Ovary (tissue), 9 donors: ENCODE results near the gene TNFRSF13B. TPM values are rescaled to one million over a fixed set of nuclear protein-coding genes. Genes with fewer than 3 reads are reported as not detected.
"Not testable (repeated sequence)": the region's sequence is repeated elsewhere in the genome, so short reads cannot be mapped to it uniquely, and the experiment has no call there.

ENCODE experiments used
- DNase-seq, 5 donors: peaks; one replicate each; pipeline ENCODE4 v3.0.0-alpha.2; 2019 to 2020
- H3K27ac ChIP-seq, 2 donors: fragments of 200-600 bp; one replicate each; pipeline versions ENCODE4 v1.5.1 to v1.8.0; 2019 to 2022
- H3K27me3 ChIP-seq: fragments of 200-600 bp; one replicate; pipeline ENCODE4 v1.8.0; 2022
- H3K36me3 ChIP-seq: fragments of 200-600 bp; sonication (generic); one replicate; pipeline ENCODE4 v1.5.1; 2019
- H3K4me1 ChIP-seq: one replicate; pipeline ENCODE4 v1.8.1; 2013; ENCODE audit warnings: mild to moderate bottlenecking, moderate library complexity; ENCODE audit not compliant: insufficient read depth
- H3K4me3 ChIP-seq: fragments of 200-600 bp; sonication (generic); one replicate; pipeline ENCODE4 v1.5.1; 2017
- H3K9me3 ChIP-seq, 2 donors: fragments of 200-600 bp in 1 of 2; sonication (generic) in 1 of 2; one replicate each; pipeline versions ENCODE4 v1.5.1 to v1.8.1; 2013 to 2019; ENCODE audit warnings: mild to moderate bottlenecking in 1 of 2, moderate library complexity in 1 of 2
- CTCF ChIP-seq, 3 donors: fragments of 450-650 bp in 2 of 3; fragments of 200-600 bp in 1 of 3; IDR thresholded peaks; one replicate each; pipeline versions ENCODE4 v1.5.1 to v1.8.0; 2016 to 2022; ENCODE audit warnings: antibody characterized with exemption in 3 of 3, mild to moderate bottlenecking in 1 of 3
- EP300 ChIP-seq: sonication (generic); formaldehyde crosslinking; IDR thresholded peaks from one replicate; pipeline ENCODE4 v1.6.1; 2017; ENCODE audit warnings: antibody characterized with exemption
- POLR2A ChIP-seq: fragments of 450-650 bp; IDR thresholded peaks from one replicate; pipeline ENCODE4 v1.6.1; 2017; ENCODE audit warnings: antibody characterized with exemption, mild to moderate bottlenecking, moderate library complexity
- WGBS, 3 donors: extraction: QIAGEN DNeasy Blood & Tissue Kit in 1 of 3; methylation state at CpG; one replicate each; pipeline versions ENCODE4 v1.1.5 to v1.1.7; 2013 to 2017; 5-methylcytosine and 5-hydroxymethylcytosine counted together
- intact Hi-C, 4 donors: fragments of 100-400 bp; cut with DNase I; formaldehyde crosslinking; loops; one replicate each; pipeline versions ENCODE4 v1.11.0 to v1.15.1; 2022 to 2023
- polyA plus RNA-seq, 2 donors: library from polyadenylated mRNA; stranded (reverse); fragments of 200-250 nt in 1 of 2; fragments of 350-450 nt in 1 of 2; fragmentation: Illumina TruSeq in 1 of 2; extraction: RNeasy Lipid Tissue Mini Kit (QIAGEN cat#74804) in 1 of 2; gene quantifications; one replicate each; pipeline ENCODE4 v1.2.3, GENCODE V29; 2013 to 2014
- total RNA-seq, 7 donors: library from RNA; depleted of rRNA in 2 of 7; stranded (reverse); fragments of >200 nt in 2 of 7; fragmentation: NEBNext Ultra II Directional in 3 of 7; extraction: Animal tissue kit (Norgen Biotek cat#: 25700) in 3 of 7; gene quantifications; one replicate each; pipeline versions ENCODE4 v1.1.0 to v1.2.4, GENCODE V29; 2016 to 2023
- donor health status: DM: no; HTN: no; CAD: no; lungs with moderate emphysema.
- donor health status: DM: no; HTN: no; CAD: no.
- donor health status: Bipolar disorder and iron deficiency.
- donor health status: DM: yes; HTN: yes; CAD: no.
- donor health status: DM: no; HTN: no; CAD: no.
- donor health status: DM: yes; HTN: yes; CAD: no.

The TNFRSF13B gene
- total and polyA plus RNA-seq, 9 donors = 0.53 TPM; not detected in 8

- Histone ChIP-seq H3K27ac (no peak overlapping the region), H3K9me3 (no peaks in the 10 kb centered on the region), H3K36me3 (no peaks in the 10 kb centered on the region), H3K4me3 (no peak overlapping the region), H3K4me1 (no peaks in the 10 kb centered on the region), H3K27me3 (no peaks in the 10 kb centered on the region)
- intact Hi-C loops = no loop called here
- TF ChIP-seq POLR2A (no peak), CTCF (IDR thresholded peaks at IDR 0.05) (no peak), EP300 (no peak)
- 38 to 68% (median 44%) methylated on average over 4 of the region's 4 CpGs for WGBS, 3 donors
- DNase-seq = no peak
Measured at GRCh38 chr17:16922386-16923096, 49.4 kb downstream of the TNFRSF13B start.

DNA sequence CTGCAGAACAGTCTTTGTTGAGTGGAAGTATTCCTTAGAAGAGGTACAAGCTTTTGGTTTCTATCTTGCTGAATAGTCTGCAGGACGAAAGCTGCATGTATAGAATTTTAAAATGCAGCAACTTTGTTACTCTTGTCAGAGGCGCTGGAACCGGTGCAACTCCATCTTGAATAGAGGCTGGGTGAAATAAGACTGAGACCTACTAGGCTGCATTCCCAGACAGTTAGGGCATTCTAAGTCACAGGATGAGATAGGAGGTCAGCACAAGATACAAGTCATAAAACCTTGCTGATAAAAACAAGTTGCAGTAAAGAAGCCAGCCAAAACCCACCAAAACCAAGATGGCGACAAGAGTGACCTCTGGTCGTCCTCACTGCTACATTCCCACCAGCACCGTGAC, 50.5 kb downstream of the TNFRSF13B start:
- 82 to 92% (median 91%) methylated on average over 6 of the region's 6 CpGs for WGBS, 3 donors
- H3K36me3 ChIP-seq, DNase-seq, H3K27ac ChIP-seq, intact Hi-C loops, H3K9me3 ChIP-seq, H3K4me3 ChIP-seq, H3K27me3 ChIP-seq, H3K4me1 ChIP-seq: not testable (repeated sequence)

- H3K4me1 ChIP-seq = no peaks in the 10 kb centered on the region
- H3K9me3 ChIP-seq = no peaks in the 10 kb centered on the region
- WGBS, 3 donors = 86 to 95% (median 94%) methylated on average over 8 of the region's 8 CpGs
- TF ChIP-seq CTCF (IDR thresholded peaks at IDR 0.05) (no peak), POLR2A (no peak), EP300 (no peak)
- no peaks in the 10 kb centered on the region for H3K36me3 ChIP-seq
- no peak overlapping the region for H3K4me3 ChIP-seq
- DNase-seq = no peak
- no peaks in the 10 kb centered on the region for H3K27me3 ChIP-seq
- intact Hi-C loops = no loop called here
- H3K27ac ChIP-seq = no peak overlapping the region
Measured at GRCh38 chr17:16920628-16921020, 51.3 kb downstream of the TNFRSF13B start.

GRCh38 chr17:16919663-16920627, 52.0 kb downstream of the TNFRSF13B start:
- no peak for DNase-seq
- H3K9me3 ChIP-seq = no peaks in the 10 kb centered on the region
- 75 to 81% (median 80%) methylated on average over 15 of the region's 15 CpGs for WGBS, 3 donors
- no peak overlapping the region for H3K27ac ChIP-seq
- no peaks in the 10 kb centered on the region for H3K4me1 ChIP-seq
- H3K4me3 ChIP-seq = no peak overlapping the region
- TF ChIP-seq EP300 = no peak
- TF ChIP-seq POLR2A = no peak
- TF ChIP-seq CTCF (IDR thresholded peaks at IDR 0.05) = no peak
- H3K27me3 ChIP-seq = no peaks in the 10 kb centered on the region
- intact Hi-C loops = loop anchor here in 1 of 4 donors (10.0 kb wide), 1 partner anchor 65 kb away; no protein-coding TSS in a partner anchor
- no peaks in the 10 kb centered on the region for H3K36me3 ChIP-seq
